Measurements from ENCODE around the gene PGGT1B. TPM values are rescaled to one million over a fixed set of nuclear protein-coding genes. Genes with fewer than 3 reads are reported as not detected.

Gene PGGT1B
- total RNA-seq, 1 experiment from 2014 or later: 14.4 TPM

DNA sequence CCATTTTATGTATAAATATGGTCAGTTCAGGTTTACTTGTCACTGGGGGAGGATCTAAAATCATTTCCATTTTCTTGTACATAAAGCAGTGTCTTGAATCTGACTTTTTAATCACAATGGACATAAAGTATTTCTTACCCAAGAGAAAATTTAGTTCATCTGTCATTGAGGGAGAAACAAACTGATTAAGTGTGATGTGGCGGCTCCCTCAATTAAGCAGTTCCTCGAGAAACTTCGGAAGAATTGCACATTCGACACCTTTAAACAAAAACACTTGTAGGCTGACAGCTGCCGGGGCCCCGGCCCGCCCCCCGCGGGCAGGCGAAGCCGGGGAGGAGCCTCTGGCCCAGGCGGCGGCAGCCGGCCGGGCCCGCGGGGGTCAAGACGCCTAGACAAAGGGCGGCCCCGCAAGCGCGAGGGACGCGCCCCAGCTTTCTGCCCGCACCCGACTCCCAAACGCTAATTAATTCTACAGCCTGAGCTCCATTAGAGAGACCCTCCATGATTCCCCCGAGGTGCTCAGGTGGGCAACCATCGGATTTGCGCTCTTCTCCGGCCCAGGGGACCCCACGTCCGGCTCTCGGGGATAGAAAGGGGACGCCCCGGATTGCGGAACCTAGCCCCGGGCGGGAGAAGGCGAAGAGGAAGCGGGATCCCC, 93.7 kb downstream of the PGGT1B start:
- peak overlapping the region; percentile 11; the same call in 1 of the 2 replicates for H3K9ac ChIP-seq (ENCODE audit: low read length)
- no TSS peak for BruUV-seq (replicated peaks)
- no peaks in the 10 kb centered on the region for H4K20me1 ChIP-seq (ENCODE audit: low read length)
- ChIA-PET POLR2A (ENCODE audit: unreplicated experiment) (no interaction called here), CTCF (interaction anchor here (0.6 kb wide), 1 partner anchor 74 kb away, joined by 3 read pairs; no protein-coding TSS in a partner anchor)
- H2AFZ ChIP-seq (ENCODE audit: low read length): peak overlapping the region; percentile 97
- H3K4me3 ChIP-seq (ENCODE audit: low read length): peak overlapping the region; percentile 86
- no peaks in the 10 kb centered on the region for H3K9me2 ChIP-seq (replicated peaks; ENCODE audit: low read length)
- peak; percentile 93 for TF ChIP-seq EZH2 (IDR thresholded peaks at IDR 0.05; ENCODE audit: low read length, unreplicated experiment)
- TF ChIP-seq, protein P1, sequence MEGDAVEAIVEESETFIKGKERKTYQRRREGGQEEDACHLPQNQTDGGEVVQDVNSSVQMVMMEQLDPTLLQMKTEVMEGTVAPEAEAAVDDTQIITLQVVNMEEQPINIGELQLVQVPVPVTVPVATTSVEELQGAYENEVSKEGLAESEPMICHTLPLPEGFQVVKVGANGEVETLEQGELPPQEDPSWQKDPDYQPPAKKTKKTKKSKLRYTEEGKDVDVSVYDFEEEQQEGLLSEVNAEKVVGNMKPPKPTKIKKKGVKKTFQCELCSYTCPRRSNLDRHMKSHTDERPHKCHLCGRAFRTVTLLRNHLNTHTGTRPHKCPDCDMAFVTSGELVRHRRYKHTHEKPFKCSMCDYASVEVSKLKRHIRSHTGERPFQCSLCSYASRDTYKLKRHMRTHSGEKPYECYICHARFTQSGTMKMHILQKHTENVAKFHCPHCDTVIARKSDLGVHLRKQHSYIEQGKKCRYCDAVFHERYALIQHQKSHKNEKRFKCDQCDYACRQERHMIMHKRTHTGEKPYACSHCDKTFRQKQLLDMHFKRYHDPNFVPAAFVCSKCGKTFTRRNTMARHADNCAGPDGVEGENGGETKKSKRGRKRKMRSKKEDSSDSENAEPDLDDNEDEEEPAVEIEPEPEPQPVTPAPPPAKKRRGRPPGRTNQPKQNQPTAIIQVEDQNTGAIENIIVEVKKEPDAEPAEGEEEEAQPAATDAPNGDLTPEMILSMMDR (conservative IDR thresholded peaks at IDR 0.05; ENCODE audit: low read depth, low read length): no peak
- no peaks in the 10 kb centered on the region for H3K36me3 ChIP-seq (ENCODE audit: low read depth, low read length)
- peaks cover 53% of the 10 kb centered on the region for H3K27me3 ChIP-seq (ENCODE audit: low read length)
- DNase-seq: no peak
- no peaks in the 10 kb centered on the region for H3K79me2 ChIP-seq (ENCODE audit: low read length)
- peaks cover 10% of the 10 kb centered on the region for H3K4me1 ChIP-seq (ENCODE audit: insufficient read depth, low read length)
- ATAC-seq: no peak
- H3K9me3 ChIP-seq (ENCODE audit: low read length): no peaks in the 10 kb centered on the region
- H3F3A ChIP-seq (ENCODE audit: low read length, unreplicated experiment): no peaks in the 10 kb centered on the region
- H3K27ac ChIP-seq (ENCODE audit: low read length): no peak overlapping the region
- intact Hi-C loops (cut with micrococcal nuclease): no loop called here
- H3K4me2 ChIP-seq (ENCODE audit: low read length): peak overlapping the region; percentile 100

DNA sequence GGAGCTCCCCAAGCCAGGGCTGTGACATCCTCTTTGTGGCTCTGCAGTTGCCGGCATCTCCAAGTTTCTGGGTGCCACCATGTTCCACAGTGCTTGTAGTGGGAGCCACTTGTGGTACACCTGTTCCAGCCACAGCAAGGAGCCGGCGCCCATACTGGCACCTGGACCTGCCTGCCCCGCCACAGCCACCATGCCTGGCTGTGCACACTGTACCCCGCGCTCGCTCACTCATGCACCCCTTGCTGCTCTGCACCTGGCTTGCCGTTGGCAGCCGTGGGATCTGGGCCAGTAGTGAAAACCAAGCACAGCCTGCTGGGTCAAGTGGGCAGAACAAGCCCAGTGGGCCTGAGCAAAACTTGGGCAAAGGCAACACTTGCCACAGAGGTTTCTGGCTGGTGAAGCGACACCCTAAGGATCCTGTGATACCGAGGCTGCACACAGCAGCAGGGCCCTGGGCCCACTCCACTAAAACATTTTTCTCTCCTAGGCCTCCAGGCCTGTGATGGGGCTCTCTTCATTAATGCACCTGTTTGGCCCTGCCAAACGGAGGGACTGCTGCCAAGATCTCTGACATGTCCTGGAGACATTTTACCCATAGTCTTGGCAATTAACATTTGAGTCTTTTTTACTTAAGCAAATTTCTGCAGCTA, 95.8 kb downstream of the PGGT1B start:
- no peak for DNase-seq
- H3K36me3 ChIP-seq (ENCODE audit: low read depth, low read length): no peaks in the 10 kb centered on the region
- no peak overlapping the region for H3K9ac ChIP-seq (ENCODE audit: low read length)
- H3K4me3 ChIP-seq (ENCODE audit: low read length): no peak overlapping the region
- TF ChIP-seq, protein P1 (conservative IDR thresholded peaks at IDR 0.05; ENCODE audit: low read depth, low read length): no peak
- TF ChIP-seq EZH2phosphoT487 (IDR thresholded peaks at IDR 0.05; ENCODE audit: borderline replicate concordance, low read length) (no peak), EZH2 (IDR thresholded peaks at IDR 0.05; ENCODE audit: low read length, unreplicated experiment) (no peak)
- no TSS peak for BruUV-seq (replicated peaks)
- no peak overlapping the region for H2AFZ ChIP-seq (ENCODE audit: low read length)
- H3K9me3 ChIP-seq (ENCODE audit: low read length): no peaks in the 10 kb centered on the region
- CTCF ChIA-PET: no interaction called here
- intact Hi-C loops (cut with micrococcal nuclease): no loop called here
- no peaks in the 10 kb centered on the region for H3K79me2 ChIP-seq (ENCODE audit: low read length)
- no peak overlapping the region for H3K4me2 ChIP-seq (ENCODE audit: low read length)
- POLR2A ChIA-PET (ENCODE audit: unreplicated experiment): no interaction called here
- H3K27me3 ChIP-seq (ENCODE audit: low read length): peaks cover 37% of the 10 kb centered on the region
- no peak for ATAC-seq
- H3F3A ChIP-seq (ENCODE audit: low read length, unreplicated experiment): no peaks in the 10 kb centered on the region
- H3K9me2 ChIP-seq (replicated peaks; ENCODE audit: low read length): no peaks in the 10 kb centered on the region
- H4K20me1 ChIP-seq (ENCODE audit: low read length): no peaks in the 10 kb centered on the region
- no peak overlapping the region for H3K27ac ChIP-seq (ENCODE audit: low read length)
- H3K4me1 ChIP-seq (ENCODE audit: insufficient read depth, low read length): peaks cover 10% of the 10 kb centered on the region

DNA sequence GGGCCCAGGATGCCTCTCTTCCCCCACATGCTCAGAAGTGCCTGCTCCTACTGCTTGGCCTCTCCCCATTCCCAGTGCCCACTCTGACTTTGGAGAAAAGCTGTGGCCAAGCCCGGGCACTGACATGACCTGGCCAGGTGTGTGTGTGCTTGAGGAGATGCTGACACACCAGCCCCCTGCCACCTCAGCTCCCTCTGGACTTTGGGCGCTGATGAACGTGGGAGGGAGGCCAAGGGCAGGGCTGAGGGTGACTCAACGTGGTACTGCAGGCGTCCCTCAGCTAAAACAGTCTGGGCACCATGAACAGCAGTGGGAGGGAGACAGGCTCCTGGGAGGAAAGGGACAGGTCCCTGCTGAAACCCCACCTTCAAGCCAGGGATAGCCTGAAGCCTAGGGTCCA, 96.9 kb downstream of the PGGT1B start:
- ChIA-PET POLR2A (ENCODE audit: unreplicated experiment) (no interaction called here), CTCF (no interaction called here)
- Histone ChIP-seq H3K27me3 (ENCODE audit: low read length) (peaks cover 36% of the 10 kb centered on the region), H3K4me1 (ENCODE audit: insufficient read depth, low read length) (peaks cover 7% of the 10 kb centered on the region), H3K79me2 (ENCODE audit: low read length) (no peaks in the 10 kb centered on the region), H3K36me3 (ENCODE audit: low read depth, low read length) (no peaks in the 10 kb centered on the region), H4K20me1 (ENCODE audit: low read length) (no peaks in the 10 kb centered on the region), H3K27ac (ENCODE audit: low read length) (no peak overlapping the region), H3K9me2 (replicated peaks; ENCODE audit: low read length) (no peaks in the 10 kb centered on the region), H3K9ac (ENCODE audit: low read length) (no peak overlapping the region), H3K4me3 (ENCODE audit: low read length) (no peak overlapping the region), H3K4me2 (ENCODE audit: low read length) (no peak overlapping the region), H3K9me3 (ENCODE audit: low read length) (no peaks in the 10 kb centered on the region), H2AFZ (ENCODE audit: low read length) (no peak overlapping the region), H3F3A (ENCODE audit: low read length, unreplicated experiment) (no peaks in the 10 kb centered on the region)
- BruUV-seq (replicated peaks): no TSS peak
- intact Hi-C loops (cut with micrococcal nuclease): no loop called here
- no peak for TF ChIP-seq EZH2 (IDR thresholded peaks at IDR 0.05; ENCODE audit: low read length, unreplicated experiment)
- TF ChIP-seq EZH2phosphoT487 (IDR thresholded peaks at IDR 0.05; ENCODE audit: borderline replicate concordance, low read length): no peak
- TF ChIP-seq, protein P1 (conservative IDR thresholded peaks at IDR 0.05; ENCODE audit: low read depth, low read length): no peak
- ATAC-seq (no peak), DNase-seq (no peak)

Data from PC-3 (cell line).